HCT116 (cell line): ENCODE data around the gene DIAPH3. TPM values are rescaled to one million over a fixed set of nuclear protein-coding genes. Genes with fewer than 3 reads are reported as not detected.

Source experiments
- ATAC-seq: fragments of 200-7000 bp; cut with Tn5 transposase; 2 replicates; pipeline ENCODE4 v1.9.1; 2020; ENCODE audit warnings: mild to moderate bottlenecking, moderate library complexity
- BruUV-seq: library from RNA; stranded (reverse); fragments of 400-500 nt; replicated peaks from 2 replicates; lab custom pipeline; 2021; lab: Mats Ljungman, UMichigan
- CTCF ChIA-PET: fragments of 300-600 bp; sonication (Branson Sonifier 250); formaldehyde crosslinking; loops from one replicate; lab custom pipeline; 2021; ENCODE audit warnings: antibody characterized with exemption; lab: Charles Lee
- POLR2A ChIA-PET: fragments of 300-600, 350-600 bp; sonication (Branson Sonifier 250); formaldehyde crosslinking; loops from one replicate; lab custom pipeline; 2021; ENCODE audit warnings: antibody characterized with exemption; lab: Charles Lee
- RAD21 ChIA-PET, 2 experiments: fragments of 300-600 bp; sonication (Branson Sonifier 250); formaldehyde crosslinking; loops; one replicate each; lab custom pipeline; 2023; ENCODE audit warnings: low total read pairs in 2 of 2; ENCODE audit not compliant: uncharacterized antibody in 2 of 2, unreplicated experiment in 2 of 2, low non-redundant PET in 1 of 2; lab: Charles Lee
- DNase-seq: peaks from one replicate; pipeline ENCODE4 v3.0.0-alpha.2; 2010; ENCODE audit warnings: low read depth, low spot score
- H2AFZ ChIP-seq: fragments of 200-600 bp; shearing (Covaris generic), sonication (generic); 2 replicates; pipeline ENCODE4 v1.6.1; 2017; ENCODE audit warnings: low read depth, mixed run types, mixed read lengths, antibody characterized with exemption, low read length; ENCODE audit not compliant: poor library complexity, severe bottlenecking
- H3K27ac ChIP-seq: 2 replicates; pipeline ENCODE4 v1.5.1; 2012; ENCODE audit warnings: low read depth, low read length
- H3K27me3 ChIP-seq: fragments of 200-600 bp; sonication (generic); 2 replicates; pipeline ENCODE4 v1.6.1; 2016; ENCODE audit warnings: mixed run types, low read length, mixed read lengths; ENCODE audit not compliant: insufficient read depth
- H3K36me3 ChIP-seq, 2 experiments: fragments of 200-500 bp in 1 of 2; fragments of 200-600 bp in 1 of 2; sonication (Bioruptor generic) in 1 of 2; sonication (generic) in 1 of 2; 2 replicates each; pipeline versions ENCODE4 v1.5.1 to v1.6.1; 2014 to 2016; ENCODE audit warnings: low read length in 2 of 2, inconsistent platforms in 1 of 2, mixed read lengths in 1 of 2, mixed run types in 1 of 2; ENCODE audit not compliant: insufficient read depth in 2 of 2, control insufficient read depth in 1 of 2
- H3K4me1 ChIP-seq, 2 experiments: fragments of 200-600 bp in 1 of 2; sonication (generic) in 1 of 2; 2 replicates each; pipeline versions ENCODE4 v1.5.1 to v1.6.1; 2012 to 2017; ENCODE audit warnings: low read length in 2 of 2, inconsistent platforms in 1 of 2, mild to moderate bottlenecking in 1 of 2, mixed read lengths in 1 of 2, mixed run types in 1 of 2, moderate library complexity in 1 of 2; ENCODE audit not compliant: insufficient read depth in 2 of 2, control insufficient read depth in 1 of 2
- H3K4me2 ChIP-seq: fragments of 200-600 bp; sonication (generic); 2 replicates; pipeline ENCODE4 v1.6.1; 2017; ENCODE audit warnings: mixed run types, low read length, mixed read lengths
- H3K4me3 ChIP-seq, 2 experiments: fragments of 200-600 bp in 1 of 2; sonication (generic) in 1 of 2; replicated peaks in 1 of 2; 2 replicates each; pipeline ENCODE4 v1.5.1; 2011 to 2016; ENCODE audit warnings: low read length in 2 of 2, control low read depth in 1 of 2, low read depth in 1 of 2, mild to moderate bottlenecking in 1 of 2, mixed read lengths in 1 of 2, mixed run types in 1 of 2
- H3K79me2 ChIP-seq: fragments of 200-600 bp; sonication (generic); 2 replicates; pipeline ENCODE4 v1.6.1; 2017; ENCODE audit warnings: mild to moderate bottlenecking, mixed run types, low read length, moderate library complexity, mixed read lengths; ENCODE audit not compliant: insufficient read depth
- H3K9ac ChIP-seq: fragments of 200-600 bp; sonication (generic); 2 replicates; pipeline ENCODE4 v1.6.1; 2016; ENCODE audit warnings: low read length, mixed read lengths
- H3K9me2 ChIP-seq: fragments of 200-600 bp; sonication (generic), shearing (Covaris generic); 2 replicates; pipeline ENCODE4 v1.6.1; 2017; ENCODE audit warnings: mixed run types, mild to moderate bottlenecking, moderate library complexity; ENCODE audit not compliant: insufficient read depth
- H3K9me3 ChIP-seq, 2 experiments: fragments of 200-500 bp in 1 of 2; fragments of 200-600 bp in 1 of 2; sonication (Bioruptor generic) in 1 of 2; sonication (generic) in 1 of 2; 2 replicates each; pipeline ENCODE4 v1.6.1; 2014 to 2017; ENCODE audit warnings: low read length in 2 of 2, mixed read lengths in 2 of 2, inconsistent platforms in 1 of 2, low read depth in 1 of 2, mild to moderate bottlenecking in 1 of 2, mixed run types in 1 of 2, moderate library complexity in 1 of 2; ENCODE audit not compliant: control insufficient read depth in 1 of 2, insufficient read depth in 1 of 2
- H4K20me1 ChIP-seq: fragments of 200-600 bp; sonication (generic), shearing (Covaris generic); 2 replicates; pipeline ENCODE4 v1.6.1; 2017; ENCODE audit warnings: mixed run types, mild to moderate bottlenecking, moderate library complexity; ENCODE audit not compliant: insufficient read depth
- CBX3 ChIP-seq: IDR thresholded peaks from 2 replicates; pipeline ENCODE4 v1.6.1; 2012; ENCODE audit warnings: low read depth
- CEBPB ChIP-seq: IDR thresholded peaks from 2 replicates; pipeline ENCODE4 v1.6.1; 2012; ENCODE audit warnings: low read depth
- EGR1 ChIP-seq: IDR thresholded peaks from 2 replicates; pipeline ENCODE4 v1.6.1; 2012; ENCODE audit warnings: low read depth
- ELF1 ChIP-seq: IDR thresholded peaks from 2 replicates; pipeline ENCODE4 v1.6.1; 2012; ENCODE audit warnings: low read depth, borderline replicate concordance
- EZH2 ChIP-seq: fragments of 200-600 bp; sonication (generic); IDR thresholded peaks from 2 replicates; pipeline ENCODE4 v1.6.1; 2017; ENCODE audit warnings: antibody characterized with exemption, mixed run types
- EZH2phosphoT487 ChIP-seq: fragments of 200-600 bp; IDR thresholded peaks from 2 replicates; pipeline ENCODE4 v1.6.1; 2018; ENCODE audit warnings: antibody characterized with exemption, borderline replicate concordance
- FOSL1 ChIP-seq: IDR thresholded peaks from 2 replicates; pipeline ENCODE4 v1.6.1; 2012; ENCODE audit warnings: low read depth
- JUND ChIP-seq: IDR thresholded peaks from 2 replicates; pipeline ENCODE4 v1.6.1; 2012
- POLR2A ChIP-seq: IDR thresholded peaks from 2 replicates; pipeline ENCODE4 v1.7.0; 2011; ENCODE audit warnings: borderline replicate concordance; ENCODE audit not compliant: insufficient read depth, insufficient read length; ENCODE audit errors: extremely low read depth
- POLR2AphosphoS5 ChIP-seq: IDR thresholded peaks from 2 replicates; pipeline ENCODE4 v1.6.1; 2011; ENCODE audit warnings: mild to moderate bottlenecking, low read depth, low read length, moderate library complexity
- RAD21 ChIP-seq: IDR thresholded peaks from 2 replicates; pipeline ENCODE4 v1.6.1; 2012; ENCODE audit warnings: low read depth, mild to moderate bottlenecking
- REST ChIP-seq: IDR thresholded peaks from 2 replicates; pipeline ENCODE4 v1.6.1; 2012; ENCODE audit warnings: low read depth
- SIN3A ChIP-seq: IDR thresholded peaks from 2 replicates; pipeline ENCODE4 v1.6.1; 2012; ENCODE audit warnings: low read depth
- SP1 ChIP-seq: IDR thresholded peaks from 2 replicates; pipeline ENCODE4 v1.6.1; 2012; ENCODE audit warnings: low read depth
- SRF ChIP-seq: IDR thresholded peaks from 2 replicates; pipeline ENCODE4 v1.6.1; 2012; ENCODE audit warnings: low read depth
- TCF7L2 ChIP-seq: IDR thresholded peaks from 2 replicates; pipeline ENCODE4 v1.7.0; 2011; ENCODE audit warnings: borderline replicate concordance, inconsistent platforms; ENCODE audit not compliant: insufficient read depth, insufficient read length; ENCODE audit errors: extremely low read depth
- YY1 ChIP-seq: IDR thresholded peaks from 2 replicates; pipeline ENCODE4 v1.6.1; 2011; ENCODE audit warnings: low read length, low read depth, moderate library complexity, mild to moderate bottlenecking; ENCODE audit not compliant: insufficient replicate concordance; ENCODE audit errors: extremely low read depth
- ZBTB33 ChIP-seq: IDR thresholded peaks from 2 replicates; pipeline ENCODE4 v1.6.1; 2011; ENCODE audit warnings: mild to moderate bottlenecking, low read length, moderate library complexity; ENCODE audit not compliant: insufficient replicate concordance; ENCODE audit errors: extremely low read depth
- ZFX ChIP-seq: fragments of 450-650 bp; IDR thresholded peaks from 2 replicates; pipeline ENCODE4 v1.6.1; 2017
- ZNF274 ChIP-seq: fragments of 200-500 bp; sonication (Bioruptor generic); IDR thresholded peaks from 2 replicates; pipeline ENCODE4 v1.6.1; 2014; ENCODE audit warnings: mild to moderate bottlenecking, low read depth, low read length, inconsistent platforms
- intact Hi-C: fragments of 100-400 bp; cut with micrococcal nuclease; formaldehyde crosslinking; loops from 2 replicates; pipeline ENCODE4 v1.10.0; 2022
- total RNA-seq: library from RNA; stranded (reverse); gene quantifications from one replicate; pipeline ENCODE4 v1.2.1, GENCODE V29; 2021; ENCODE audit not compliant: unreplicated experiment
- TF ChIP-seq, protein P1 (sequence below): IDR thresholded peaks from 2 replicates; pipeline ENCODE4 v1.6.1; 2012
- TF ChIP-seq, protein P2 (sequence below): IDR thresholded peaks from 2 replicates; pipeline ENCODE4 v1.6.1; 2012

DIAPH3 gene
- total RNA-seq, 1 experiment from 2014 or later, result 22.8 TPM

GRCh38 chr13:59898066-59898465 is 265.7 kb downstream of the DIAPH3 start (continued):
- TF ChIP-seq REST (no peak), ZFX (no peak), EZH2 (no peak), SP1 (no peak), EZH2phosphoT487 (no peak), ELF1 (no peak), RAD21 (no peak), CEBPB (no peak), CBX3 (no peak), YY1 (no peak), SRF (no peak)

- no peaks in the 10 kb centered on the region for H3K79me2 ChIP-seq
- H3K27ac ChIP-seq, result no peak overlapping the region
- H3K4me1 ChIP-seq, result no peaks in the 10 kb centered on the region
- ChIA-PET CTCF (no interaction called here), POLR2A (no interaction called here), RAD21 (no interaction called here)
- no peak overlapping the region for H3K9ac ChIP-seq
- DNase-seq, result no peak
- BruUV-seq, result no TSS peak
- H3K27me3 ChIP-seq, result no peaks in the 10 kb centered on the region
- no peak overlapping the region for H3K4me3 ChIP-seq
- H2AFZ ChIP-seq, result no peak overlapping the region
- no peaks in the 10 kb centered on the region for H3K9me3 ChIP-seq
- H3K4me2 ChIP-seq, result no peak overlapping the region
- ATAC-seq, result no peak
- intact Hi-C loops, result no loop called here
- no peaks in the 10 kb centered on the region for H4K20me1 ChIP-seq
- H3K36me3 ChIP-seq, result no peaks in the 10 kb centered on the region
- H3K9me2 ChIP-seq, result no peaks in the 10 kb centered on the region
- TF ChIP-seq FOSL1 (no peak), POLR2A (no peak), TCF7L2 (no peak), EZH2phosphoT487 (no peak), CEBPB (no peak), ZFX (no peak), YY1 (no peak), ZBTB33 (no peak), EGR1 (no peak), POLR2AphosphoS5 (no peak), JUND (no peak), ZNF274 (no peak), SIN3A (no peak), EZH2 (no peak), SRF (no peak)
- TF ChIP-seq, protein P1, sequence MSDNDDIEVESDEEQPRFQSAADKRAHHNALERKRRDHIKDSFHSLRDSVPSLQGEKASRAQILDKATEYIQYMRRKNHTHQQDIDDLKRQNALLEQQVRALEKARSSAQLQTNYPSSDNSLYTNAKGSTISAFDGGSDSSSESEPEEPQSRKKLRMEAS, result no peak
- TF ChIP-seq, protein P2, sequence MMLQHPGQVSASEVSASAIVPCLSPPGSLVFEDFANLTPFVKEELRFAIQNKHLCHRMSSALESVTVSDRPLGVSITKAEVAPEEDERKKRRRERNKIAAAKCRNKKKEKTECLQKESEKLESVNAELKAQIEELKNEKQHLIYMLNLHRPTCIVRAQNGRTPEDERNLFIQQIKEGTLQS, result no peak
Measured at GRCh38 chr13:59893266-59893665, 270.5 kb downstream of the DIAPH3 start.
